Activated CD8-positive, alpha-beta memory T cell treated with anti-CD3 and anti-CD28 coated beads, Interleukin-2, amount 50 U/mL, for 4 hours (primary cell): Measurements from ENCODE around the gene DLL3.

ENCODE experiments used
- DNase-seq: peaks from one replicate; pipeline ENCODE4 v3.0.0-alpha.2; 2020

Gene DLL3

DNA sequence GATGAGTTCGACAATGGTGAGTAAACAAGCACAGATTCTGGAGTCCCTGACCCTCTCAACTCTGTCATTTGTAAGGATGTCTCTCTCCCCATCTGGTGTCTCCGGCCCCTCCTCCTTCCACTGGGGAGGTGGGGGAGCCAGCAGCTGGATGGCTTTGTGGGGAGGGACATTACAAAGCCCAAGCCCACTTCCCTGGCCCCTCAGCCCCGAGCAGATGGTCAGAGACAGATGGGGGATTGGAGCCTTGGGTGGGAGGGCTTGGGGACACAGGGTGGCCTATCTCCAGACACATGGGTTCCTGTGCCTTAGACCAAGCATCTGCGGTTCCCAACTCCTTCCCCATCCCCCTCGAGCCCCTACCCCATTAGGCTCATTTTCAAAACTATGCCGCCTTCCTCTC is 15.6 kb upstream of the DLL3 start:
- no peak for DNase-seq

- no peak for DNase-seq
Observed at GRCh38 chr19:39489756-39490155, 9.0 kb upstream of the DLL3 start.

GRCh38 chr19:39492225-39492624 is 6.5 kb upstream of the DLL3 start:
- no peak for DNase-seq

DNA sequence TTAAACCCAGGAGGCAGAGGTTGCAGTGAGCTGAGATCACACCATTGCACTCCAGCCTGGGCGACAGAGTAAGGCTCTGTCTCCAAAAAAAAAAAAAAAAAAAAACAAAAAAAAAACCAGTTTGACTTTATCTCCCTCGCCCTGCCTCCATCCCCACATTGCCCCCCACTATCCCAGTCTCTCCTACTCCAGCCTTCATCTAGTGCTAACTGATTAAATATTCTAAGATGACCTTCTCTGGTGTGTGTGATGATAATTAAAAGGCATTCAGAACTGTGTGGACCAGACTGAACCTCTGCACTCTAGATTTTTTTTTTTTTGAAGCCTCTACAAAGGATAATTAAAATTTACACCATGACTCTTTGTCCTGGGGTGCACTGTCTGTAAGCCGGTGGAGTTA is 6.0 kb upstream of the DLL3 start:
- DNase-seq: no peak

DNA sequence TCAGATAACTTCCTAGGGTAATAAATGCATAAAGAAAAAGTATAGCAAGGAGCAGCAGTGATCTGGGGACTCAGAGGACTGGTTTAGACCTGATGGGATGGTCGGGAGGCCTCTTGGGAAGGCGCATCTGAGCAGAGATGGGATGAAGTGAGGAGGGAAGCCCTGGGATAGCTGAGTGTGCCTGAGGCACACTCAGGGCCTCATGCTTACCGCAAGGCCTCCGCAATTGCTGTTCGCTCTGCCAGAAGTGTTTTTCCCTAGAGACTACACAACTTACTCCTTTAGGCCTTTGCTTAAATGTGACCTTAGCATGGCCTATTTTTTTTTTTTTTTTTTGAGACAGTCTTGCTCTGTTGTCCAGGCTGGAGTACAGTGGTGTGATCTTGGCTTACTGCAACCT is 4.1 kb upstream of the DLL3 start:
- no peak for DNase-seq

DNA sequence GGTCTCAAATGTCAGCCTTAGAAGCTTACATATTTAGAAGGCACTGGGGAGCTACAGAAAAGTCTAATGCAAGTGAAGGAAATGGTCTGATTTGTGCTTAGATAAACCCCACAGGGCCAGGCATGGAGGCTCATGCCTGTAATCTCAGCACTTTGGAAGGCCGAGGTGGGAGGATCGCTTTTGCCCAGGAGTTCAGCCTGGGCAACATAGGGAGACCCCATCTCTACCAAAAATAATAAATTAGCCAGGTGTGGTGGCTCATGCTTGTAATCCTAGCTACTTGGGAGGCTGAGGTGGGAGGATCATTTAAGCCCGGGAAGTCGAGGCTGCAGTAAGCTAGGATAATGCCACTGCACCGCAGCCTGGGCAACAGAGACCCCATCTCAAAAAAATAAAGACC is 2.7 kb upstream of the DLL3 start:
- DNase-seq: no peak

- no peak for DNase-seq
Observed at GRCh38 chr19:39497701-39497995, 1.1 kb upstream of the DLL3 start.

DNA sequence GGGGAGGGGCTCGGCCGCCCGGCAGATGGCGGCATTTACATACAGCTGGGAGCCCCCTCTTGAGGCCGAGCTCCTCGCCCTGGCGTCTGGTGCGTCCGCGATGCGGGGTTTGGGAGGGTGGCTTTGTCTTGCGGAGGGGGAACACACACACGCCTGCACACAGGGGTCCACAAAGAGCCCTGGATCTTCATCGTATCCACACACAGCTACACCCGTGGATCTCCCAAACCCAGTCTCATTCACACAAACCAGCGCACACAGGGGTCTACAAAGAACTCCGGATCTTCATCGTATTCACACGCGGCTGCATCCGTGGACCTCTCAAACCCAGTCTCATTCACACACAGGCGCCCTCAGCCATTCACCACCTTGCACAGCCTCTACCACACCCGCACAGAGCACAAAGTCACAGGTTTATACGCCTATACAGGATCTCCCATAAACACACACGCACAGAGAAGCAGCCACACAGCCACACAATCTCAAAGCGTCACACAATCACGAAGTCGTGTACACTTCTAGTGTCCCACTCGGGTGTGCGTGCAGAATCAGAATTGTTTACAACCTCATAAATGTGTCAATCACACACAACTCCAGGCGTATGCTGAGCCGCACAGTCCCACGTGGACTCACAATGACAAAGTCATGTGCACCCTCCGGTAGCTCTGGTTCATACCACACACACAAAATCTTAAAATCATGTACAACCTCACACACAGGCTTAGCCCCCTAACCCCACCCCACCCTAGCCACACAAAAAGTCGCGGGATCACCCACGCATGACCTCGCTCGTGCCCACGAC is 550 bp upstream of the DLL3 start:
- no peak for DNase-seq

DNA sequence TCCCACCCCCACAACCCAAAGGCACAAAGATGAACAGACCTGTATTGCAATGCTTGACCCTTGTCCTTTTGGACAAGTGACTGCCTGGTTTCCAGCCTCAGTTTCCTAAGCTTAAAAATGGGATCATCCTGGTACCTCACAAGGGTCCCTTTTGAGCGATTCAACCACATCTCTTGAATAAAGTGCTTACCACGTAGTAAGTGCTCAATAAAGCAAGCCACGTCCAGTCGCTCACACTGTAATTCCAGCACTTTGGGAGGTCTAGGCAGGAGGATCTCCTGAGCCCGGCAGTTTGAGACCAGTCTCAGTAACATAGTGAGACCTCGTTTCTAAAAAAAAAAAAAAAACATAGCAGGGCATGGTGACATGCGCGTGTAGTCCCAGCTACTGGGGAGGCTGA is 1.2 kb downstream of the DLL3 start:
- no peak for DNase-seq

DNA sequence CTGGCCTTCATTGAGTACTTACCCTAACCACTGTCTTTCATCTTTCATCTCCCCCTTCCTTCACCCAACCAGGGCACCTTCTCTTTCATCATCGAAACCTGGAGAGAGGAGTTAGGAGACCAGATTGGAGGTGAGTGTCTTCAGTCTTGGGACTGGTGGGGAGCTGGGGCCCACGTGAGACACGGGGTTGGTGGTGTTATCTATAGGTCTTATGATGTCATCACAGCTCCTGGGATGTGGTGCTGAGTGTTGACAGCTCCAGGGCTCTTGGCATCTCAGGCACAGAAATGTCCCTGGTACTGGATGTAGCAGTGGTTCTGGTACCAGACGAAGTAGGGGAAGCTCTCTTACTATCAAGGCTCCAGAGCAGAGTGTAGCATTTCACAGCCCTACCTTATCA is 1.8 kb downstream of the DLL3 start:
- DNase-seq: no peak

DNA sequence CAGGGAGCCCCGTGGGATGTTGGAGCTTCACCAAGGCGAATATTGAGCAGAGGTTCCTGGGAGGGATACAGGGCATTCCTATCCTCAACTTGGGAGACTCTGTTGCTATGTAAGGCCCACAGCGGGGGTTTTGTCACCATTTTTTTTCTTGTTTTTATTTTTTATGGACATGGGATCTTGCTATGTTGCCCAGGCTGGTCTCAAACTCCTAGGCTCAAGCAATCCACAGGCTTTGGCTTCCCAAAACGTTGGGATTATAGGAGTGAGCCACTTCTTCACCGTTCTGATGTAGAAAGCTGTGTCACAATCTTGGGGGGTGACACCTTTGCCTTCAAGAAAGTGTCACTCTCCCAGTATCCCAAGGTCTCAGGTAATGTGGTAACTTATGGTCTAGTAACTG is 2.6 kb downstream of the DLL3 start:
- DNase-seq: no peak

DNA sequence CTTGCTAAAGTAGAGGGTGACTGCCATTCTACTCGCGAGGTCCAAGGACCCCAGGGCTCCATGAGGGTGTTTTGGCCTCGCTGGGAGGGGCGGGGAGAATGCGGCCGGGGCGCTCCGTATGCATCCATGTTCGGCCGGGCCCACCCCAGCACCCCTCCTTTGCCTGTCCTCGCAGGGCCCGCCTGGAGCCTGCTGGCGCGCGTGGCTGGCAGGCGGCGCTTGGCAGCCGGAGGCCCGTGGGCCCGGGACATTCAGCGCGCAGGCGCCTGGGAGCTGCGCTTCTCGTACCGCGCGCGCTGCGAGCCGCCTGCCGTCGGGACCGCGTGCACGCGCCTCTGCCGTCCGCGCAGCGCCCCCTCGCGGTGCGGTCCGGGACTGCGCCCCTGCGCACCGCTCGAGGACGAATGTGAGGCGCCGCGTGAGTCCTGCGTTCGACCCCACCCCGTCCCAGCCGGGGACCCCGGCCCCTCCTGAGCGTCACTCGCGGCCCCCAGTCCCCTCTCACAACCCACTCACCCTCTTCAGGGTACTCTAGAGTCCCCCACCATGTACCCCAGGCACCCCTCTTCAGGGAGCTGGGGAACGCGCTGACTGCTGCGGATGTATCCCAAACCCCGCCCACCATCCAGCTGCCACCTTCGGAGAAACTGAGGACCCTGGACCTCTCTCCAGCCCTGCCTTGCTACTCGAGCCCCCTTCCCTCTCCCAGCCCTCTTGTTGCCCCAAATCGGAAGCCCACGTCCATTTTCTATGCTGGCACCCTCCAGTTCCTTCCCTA is 4.1 kb downstream of the DLL3 start:
- peak; percentile 74 for DNase-seq

GRCh38 chr19:39506598-39506943 is 7.8 kb downstream of the DLL3 start:
- no peak for DNase-seq

- DNase-seq: peak; percentile 48
Observed at GRCh38 chr19:39506944-39507714, 8.4 kb downstream of the DLL3 start.

DNA sequence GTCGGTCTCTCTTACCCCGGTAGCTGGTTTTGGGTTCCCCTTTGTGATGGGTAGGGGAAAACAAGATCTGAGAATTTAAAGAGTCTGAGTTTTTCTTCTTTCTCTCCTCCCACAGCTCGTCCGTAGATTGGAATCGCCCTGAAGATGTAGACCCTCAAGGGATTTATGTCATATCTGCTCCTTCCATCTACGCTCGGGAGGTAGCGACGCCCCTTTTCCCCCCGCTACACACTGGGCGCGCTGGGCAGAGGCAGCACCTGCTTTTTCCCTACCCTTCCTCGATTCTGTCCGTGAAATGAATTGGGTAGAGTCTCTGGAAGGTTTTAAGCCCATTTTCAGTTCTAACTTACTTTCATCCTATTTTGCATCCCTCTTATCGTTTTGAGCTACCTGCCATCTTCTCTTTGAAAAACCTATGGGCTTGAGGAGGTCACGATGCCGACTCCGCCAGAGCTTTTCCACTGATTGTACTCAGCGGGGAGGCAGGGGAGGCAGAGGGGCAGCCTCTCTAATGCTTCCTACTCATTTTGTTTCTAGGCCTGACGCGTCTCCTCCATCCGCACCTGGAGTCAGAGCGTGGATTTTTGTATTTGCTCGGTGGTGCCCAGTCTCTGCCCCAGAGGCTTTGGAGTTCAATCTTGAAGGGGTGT is 9.1 kb downstream of the DLL3 start:
- DNase-seq: no peak

DNA sequence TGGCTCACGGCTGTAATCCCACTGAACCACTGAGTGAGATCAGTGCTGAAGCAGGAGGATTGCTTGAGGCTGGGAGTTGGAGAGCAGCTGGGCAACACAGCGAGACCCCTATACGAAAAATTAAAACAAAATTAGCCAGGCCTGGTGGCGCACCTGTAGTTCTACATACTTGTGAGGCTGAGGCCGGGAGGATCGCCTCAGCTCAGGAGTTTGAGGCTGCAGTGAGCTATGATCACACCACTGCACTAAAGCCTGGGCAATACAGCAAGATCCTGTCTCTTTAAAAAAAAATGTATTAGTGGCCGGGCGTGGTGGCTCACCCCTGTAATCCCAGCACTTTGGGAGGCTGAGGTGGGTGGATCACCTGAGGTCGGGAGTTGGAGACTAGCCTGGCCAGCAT is 9.9 kb downstream of the DLL3 start:
- DNase-seq: no peak

GRCh38 chr19:39509233-39509632 is 10.5 kb downstream of the DLL3 start:
- no peak for DNase-seq

DNA sequence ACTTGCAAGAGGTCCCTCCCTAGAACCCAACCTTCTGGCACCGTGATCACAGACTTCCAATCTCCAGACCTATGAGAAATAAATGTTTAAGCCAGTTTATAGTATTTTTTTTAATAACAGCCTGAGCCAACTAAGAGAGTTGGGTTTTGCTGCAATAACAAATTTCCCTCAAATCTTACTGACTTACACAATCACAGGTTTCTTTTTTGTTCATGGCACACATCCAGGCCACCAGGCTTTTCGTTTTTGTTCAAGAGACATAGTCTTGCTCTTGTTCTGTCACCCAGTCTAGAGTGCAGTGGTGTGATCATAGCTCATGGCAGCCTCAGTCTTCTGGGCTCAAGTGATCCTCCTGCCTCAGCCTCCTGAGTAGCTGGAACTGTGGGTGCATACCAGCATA is 14.2 kb downstream of the DLL3 start:
- no peak for DNase-seq

DNA sequence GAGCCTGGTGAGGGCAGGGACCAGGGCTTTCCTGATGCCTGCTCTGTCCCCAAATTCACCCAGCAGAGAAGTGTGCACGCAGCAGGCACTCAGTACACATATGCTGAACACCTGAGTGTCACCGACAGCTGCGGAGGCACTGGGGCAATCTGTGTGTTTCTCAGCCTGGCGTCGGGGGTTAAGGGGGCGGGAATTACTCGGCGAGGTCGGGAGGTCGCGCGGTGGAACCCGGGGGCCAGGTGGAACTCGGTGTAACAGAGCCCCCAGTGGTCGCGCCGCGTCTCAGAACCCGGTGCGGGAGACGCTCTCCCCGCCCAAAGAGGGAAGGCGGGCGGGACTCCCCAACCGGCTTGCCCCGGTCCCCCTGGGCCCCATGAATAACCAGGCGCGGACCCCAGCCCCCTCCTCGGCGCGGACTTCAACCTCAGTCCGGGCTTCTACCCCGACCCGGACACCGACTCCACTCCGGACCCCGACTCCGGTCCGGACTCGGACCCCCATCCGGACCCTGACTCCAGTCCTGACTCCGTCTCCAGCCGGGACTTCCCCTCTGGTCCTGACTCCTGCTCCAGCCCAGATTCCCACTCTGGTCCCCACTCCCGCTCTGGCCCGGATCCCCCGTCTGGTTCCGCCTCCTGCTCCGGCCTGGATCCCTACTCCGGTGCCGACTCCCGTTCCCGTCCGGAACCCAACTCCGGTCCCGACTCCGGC is 16.2 kb downstream of the DLL3 start, which contains the start of gene SELENOV:
Gene SELENOV (plus strand): TSS at position 300 of the 711 bp plus-strand sequence. CDS start 74 bp downstream, at position 374.
- DNase-seq: peak; percentile 40

DNA sequence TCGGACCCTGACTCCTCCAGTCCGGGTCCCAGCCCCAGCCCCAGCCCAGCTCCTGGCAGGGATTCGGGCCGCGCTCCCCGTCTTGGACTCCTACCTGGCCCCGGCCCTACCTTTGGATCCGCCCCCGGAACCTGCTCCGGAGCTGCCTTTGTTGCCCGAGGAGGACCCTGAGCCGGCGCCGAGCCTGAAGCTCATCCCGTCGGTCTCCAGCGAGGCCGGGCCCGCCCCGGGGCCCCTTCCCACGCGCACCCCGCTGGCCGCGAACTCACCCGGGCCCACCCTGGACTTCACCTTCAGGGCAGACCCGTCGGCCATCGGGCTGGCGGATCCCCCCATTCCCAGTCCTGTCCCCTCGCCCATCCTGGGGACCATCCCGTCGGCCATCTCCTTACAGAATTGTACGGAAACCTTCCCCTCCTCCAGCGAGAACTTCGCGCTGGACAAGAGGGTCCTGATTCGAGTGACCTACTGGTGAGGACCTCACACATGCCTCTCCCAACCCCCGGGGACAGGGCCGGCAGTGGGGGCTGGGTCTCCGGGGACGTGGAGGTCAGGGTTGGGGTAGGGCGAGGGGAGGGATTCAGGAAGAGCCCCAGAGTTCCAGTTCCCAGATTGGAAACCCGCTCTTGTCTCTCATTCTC is 16.9 kb downstream of the DLL3 start:
- DNase-seq: peak; percentile 34

- no peak for DNase-seq
Observed at GRCh38 chr19:39516270-39516669, 17.5 kb downstream of the DLL3 start.

- no peak for DNase-seq
Observed at GRCh38 chr19:39517432-39517831, 18.7 kb downstream of the DLL3 start.
